NCI-H1092 (cell line): ENCODE measurements around the gene RANBP3.
A peak's percentile ranks its signal among the peaks of the same experiment; 100 is the strongest.
"Not testable (repeated sequence)": the region's sequence is repeated elsewhere in the genome, so short reads cannot be mapped to it uniquely, and the experiment has no call there.

Experiments used
- DNase-seq: peaks from one replicate; lab custom pipeline; 2025; lab: John Stamatoyannopoulos, UW

The RANBP3 gene

DNA sequence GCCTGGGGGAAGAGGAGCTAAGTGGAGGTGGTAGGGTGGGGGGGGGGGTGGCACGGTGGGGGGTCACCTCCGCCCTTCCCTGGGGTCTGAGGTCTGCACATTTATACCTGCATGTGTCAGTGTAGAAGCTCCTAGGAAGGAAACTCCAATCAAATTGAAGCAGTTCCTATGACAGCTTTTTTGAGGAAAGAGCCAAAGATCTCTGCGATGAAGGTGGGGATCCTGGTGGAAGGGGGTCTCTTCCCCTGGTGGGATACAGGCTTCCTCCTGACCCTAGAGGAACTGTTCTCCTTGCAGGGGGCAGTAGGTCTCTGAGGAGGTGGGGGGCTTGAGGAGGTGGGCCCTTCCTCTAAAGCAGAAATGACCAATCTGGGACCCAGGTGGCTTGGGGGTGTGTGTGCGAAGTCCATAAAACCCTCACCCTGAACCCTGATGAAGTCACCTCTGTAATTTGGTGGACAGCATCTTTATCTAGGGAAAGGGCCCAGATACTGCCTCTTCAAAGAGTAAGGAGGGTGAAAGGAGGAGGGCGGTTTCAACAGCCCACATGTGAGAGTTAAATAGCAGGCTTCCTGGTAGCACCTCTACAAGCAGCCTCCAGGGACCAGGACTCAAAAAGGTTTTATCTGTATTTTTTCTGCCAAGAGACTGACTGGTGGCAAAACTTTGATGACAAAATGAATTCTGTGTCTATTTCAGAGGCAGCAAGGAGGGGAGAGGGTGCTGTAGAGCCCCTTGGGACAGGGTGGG is 12.9 kb downstream of the RANBP3 start:
- no peak for DNase-seq

DNA sequence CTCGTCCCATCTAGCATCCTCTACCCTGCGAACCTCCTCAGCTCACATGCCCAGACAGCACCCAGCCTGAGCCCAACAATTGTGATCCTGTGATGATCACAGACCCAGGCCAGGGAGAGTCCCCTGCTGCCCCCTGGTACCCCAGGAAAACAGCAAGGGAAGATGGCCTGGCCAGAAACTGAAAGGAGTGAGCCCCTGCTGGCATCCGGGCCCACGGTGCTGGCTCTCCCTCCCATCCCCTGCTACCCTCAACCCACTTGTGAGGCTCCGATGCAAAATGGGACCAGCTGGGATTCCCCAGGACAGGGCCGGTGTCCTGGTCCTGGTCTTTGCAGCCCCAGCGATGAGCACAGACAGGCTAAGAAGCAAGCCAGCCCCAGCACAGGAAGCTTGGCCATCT is 14.1 kb downstream of the RANBP3 start:
- DNase-seq = no peak

- not testable (repeated sequence) for DNase-seq
These were observed 14.7 kb downstream of the RANBP3 start for GRCh38 chr19:5963259-5963658.

GRCh38 chr19:5961969-5962945 is 15.7 kb downstream of the RANBP3 start:
- peak; percentile 95 for DNase-seq

GRCh38 chr19:5961641-5961968 is 16.3 kb downstream of the RANBP3 start:
- not testable (repeated sequence) for DNase-seq

- DNase-seq = peak; percentile 79
These were observed 17.6 kb downstream of the RANBP3 start for GRCh38 chr19:5960005-5961001.

DNA sequence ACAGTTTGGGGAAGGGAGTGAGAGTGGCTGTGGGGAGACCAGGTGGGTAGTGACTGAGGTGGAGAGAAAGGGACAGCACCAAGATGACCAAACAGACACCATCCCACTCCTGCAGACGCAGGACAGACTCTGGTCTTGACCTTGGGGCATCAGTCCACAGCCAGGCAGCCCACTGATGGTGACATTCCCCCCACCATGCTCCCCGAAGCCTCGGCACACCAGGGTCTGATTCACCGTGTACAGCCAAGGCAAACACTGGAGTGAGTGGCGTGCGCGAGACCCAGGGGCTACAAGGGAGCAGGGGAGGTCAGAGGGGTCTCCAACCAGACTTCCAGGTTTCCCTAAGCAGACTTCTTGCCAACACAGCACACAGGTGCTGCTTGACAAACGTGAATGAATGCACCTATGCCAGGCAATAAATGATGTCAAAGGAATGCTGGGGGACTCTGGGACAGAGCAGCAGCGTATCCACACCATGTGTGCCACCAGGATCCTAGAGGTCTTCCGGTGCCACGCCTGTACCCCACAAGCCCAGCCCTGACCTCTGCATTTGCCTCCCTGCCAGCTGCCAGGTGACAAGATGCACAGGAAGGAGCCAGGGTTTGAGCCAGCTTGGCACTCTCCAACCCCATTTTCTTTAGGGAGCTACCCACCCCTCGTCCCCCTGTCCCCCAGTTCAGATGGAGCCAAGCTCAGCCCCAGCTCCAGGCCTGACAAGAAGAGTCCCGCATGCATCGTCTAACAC is 18.5 kb downstream of the RANBP3 start:
- no peak for DNase-seq

GRCh38 chr19:5958851-5959122 is 19.2 kb downstream of the RANBP3 start:
- no peak for DNase-seq

- DNase-seq = no peak
These were observed 19.7 kb downstream of the RANBP3 start for GRCh38 chr19:5958074-5958850.

DNA sequence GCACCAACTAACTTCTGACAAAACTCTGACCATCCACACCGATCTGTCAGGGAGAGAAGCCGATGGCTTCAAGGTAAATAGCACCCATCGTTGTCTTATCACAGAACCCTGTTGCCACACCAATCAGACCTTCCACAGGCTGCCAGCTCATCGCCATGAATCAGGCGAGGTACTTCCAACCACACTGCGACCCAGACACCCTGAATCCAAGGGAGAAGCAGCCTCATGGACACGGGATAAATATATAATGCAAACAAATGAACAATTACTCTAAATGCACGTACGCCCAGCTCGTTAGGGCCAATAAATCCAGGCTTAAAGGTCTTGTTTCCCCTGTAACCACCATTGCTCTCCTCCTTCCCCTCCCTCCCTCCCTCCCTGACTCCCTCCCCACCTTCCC is 20.8 kb downstream of the RANBP3 start:
- peak; percentile 27 for DNase-seq

DNA sequence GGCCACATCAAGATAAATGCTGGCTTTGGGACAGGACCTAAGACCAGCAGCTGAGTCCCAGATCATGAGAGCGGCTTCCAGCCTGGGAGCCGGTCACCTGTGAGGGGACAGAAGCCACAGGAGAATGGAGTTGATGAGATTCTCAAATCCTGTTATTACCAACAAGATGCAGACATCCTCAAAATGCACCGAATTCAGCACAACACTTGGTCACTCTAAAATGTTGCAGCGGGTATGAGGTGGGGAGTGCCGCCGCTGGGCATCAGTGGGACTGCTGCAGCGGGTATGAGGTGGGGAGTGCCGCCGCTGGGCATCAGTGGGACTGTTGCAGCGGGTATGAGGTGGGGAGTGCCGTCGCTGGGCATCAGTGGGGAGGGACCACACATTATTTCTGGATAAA is 21.2 kb downstream of the RANBP3 start:
- no peak for DNase-seq

- no peak for DNase-seq
These were observed 21.6 kb downstream of the RANBP3 start for GRCh38 chr19:5956323-5956722.

- no peak for DNase-seq
These were observed 22.4 kb downstream of the RANBP3 start for GRCh38 chr19:5955636-5955935.

- DNase-seq = no peak
These were observed 23.6 kb downstream of the RANBP3 start for GRCh38 chr19:5954293-5954692.

GRCh38 chr19:5953680-5954213 is 24.2 kb downstream of the RANBP3 start:
- DNase-seq = no peak

- DNase-seq = no peak
These were observed 24.8 kb downstream of the RANBP3 start for GRCh38 chr19:5953030-5953589.

- peak; percentile 32 for DNase-seq
These were observed 25.5 kb downstream of the RANBP3 start for GRCh38 chr19:5952193-5953029.

GRCh38 chr19:5951338-5951861 is 26.5 kb downstream of the RANBP3 start:
- no peak for DNase-seq

DNA sequence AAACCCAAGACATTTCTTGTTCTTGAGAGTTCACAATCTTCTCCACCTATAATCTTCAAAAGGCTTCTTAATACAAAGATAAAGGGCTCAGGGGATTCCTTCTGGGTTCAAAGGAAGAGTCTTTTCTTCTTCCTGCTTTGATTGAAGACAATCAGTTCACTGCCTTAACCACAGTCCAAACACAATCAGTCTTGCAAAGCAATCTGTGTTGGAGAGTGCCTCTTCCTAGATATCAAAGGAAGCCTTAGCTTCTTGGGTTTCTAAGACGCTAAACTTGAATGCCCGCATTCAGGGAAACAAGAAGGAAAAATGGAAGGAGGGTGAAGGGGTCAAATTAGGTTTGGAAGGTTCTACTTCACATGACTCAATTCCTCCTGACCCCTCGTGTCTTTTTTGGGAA is 27.2 kb downstream of the RANBP3 start:
- no peak for DNase-seq
